Measurements from ENCODE around the gene CCDC6. TPM values are rescaled to one million over a fixed set of nuclear protein-coding genes. Genes with fewer than 3 reads are reported as not detected.

The CCDC6 gene
- total RNA-seq, 1 donor from 2014 or later, result 41.5 TPM

DNA sequence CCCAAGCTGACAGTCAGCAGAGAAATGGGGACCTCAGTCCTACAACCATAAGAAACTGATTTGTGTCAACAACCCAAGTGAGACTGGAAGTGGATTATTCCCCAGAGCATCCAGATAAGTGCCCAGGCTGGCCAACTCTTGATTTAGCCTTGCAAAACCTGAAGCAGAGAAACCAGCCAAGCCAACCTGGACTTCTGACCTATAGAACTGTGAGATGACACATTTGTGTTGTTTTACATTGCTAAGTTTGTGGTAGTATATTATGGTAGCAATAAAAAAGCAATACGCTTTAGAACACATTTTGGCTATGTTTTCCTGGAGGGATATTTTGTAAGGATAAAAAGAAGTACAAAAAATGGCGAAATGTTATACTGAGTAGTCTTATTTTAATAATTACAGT is 19.7 kb upstream of the CCDC6 start:
- TF ChIP-seq, protein P1, sequence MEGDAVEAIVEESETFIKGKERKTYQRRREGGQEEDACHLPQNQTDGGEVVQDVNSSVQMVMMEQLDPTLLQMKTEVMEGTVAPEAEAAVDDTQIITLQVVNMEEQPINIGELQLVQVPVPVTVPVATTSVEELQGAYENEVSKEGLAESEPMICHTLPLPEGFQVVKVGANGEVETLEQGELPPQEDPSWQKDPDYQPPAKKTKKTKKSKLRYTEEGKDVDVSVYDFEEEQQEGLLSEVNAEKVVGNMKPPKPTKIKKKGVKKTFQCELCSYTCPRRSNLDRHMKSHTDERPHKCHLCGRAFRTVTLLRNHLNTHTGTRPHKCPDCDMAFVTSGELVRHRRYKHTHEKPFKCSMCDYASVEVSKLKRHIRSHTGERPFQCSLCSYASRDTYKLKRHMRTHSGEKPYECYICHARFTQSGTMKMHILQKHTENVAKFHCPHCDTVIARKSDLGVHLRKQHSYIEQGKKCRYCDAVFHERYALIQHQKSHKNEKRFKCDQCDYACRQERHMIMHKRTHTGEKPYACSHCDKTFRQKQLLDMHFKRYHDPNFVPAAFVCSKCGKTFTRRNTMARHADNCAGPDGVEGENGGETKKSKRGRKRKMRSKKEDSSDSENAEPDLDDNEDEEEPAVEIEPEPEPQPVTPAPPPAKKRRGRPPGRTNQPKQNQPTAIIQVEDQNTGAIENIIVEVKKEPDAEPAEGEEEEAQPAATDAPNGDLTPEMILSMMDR (conservative IDR thresholded peaks at IDR 0.05), result no peak
- DNase-seq (ENCODE audit: low read depth, low spot score), result no peak
- Mint-ChIP-seq H3K27me3 (ENCODE audit: low read depth) (no peaks in the 10 kb centered on the region), H3K36me3 (ENCODE audit: low read depth) (peaks cover 5% of the 10 kb centered on the region), H3K4me3 (no peak overlapping the region), H3K4me1 (no peaks in the 10 kb centered on the region), H3K27ac (ENCODE audit: unreplicated experiment) (no peak overlapping the region), H3K9me3 (peaks cover 21% of the 10 kb centered on the region)

DNA sequence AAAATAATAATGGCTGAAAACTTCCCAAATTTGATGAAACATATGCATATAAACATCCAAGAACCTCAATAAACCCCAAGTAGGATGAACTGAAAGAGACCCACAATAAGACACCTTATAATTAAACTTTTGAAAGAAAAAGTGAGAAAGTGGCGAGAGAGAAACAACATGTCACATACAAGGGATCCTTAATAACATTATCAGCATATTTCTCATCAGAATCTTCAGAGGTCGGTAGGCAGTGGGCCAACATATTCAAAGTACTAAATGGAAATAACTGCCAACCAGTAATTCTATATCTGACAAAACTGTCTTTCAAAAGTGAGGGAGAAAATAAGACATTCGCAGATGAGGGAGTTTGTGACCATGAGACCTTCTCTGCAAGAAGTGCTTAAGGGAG is 16.6 kb upstream of the CCDC6 start:
- Mint-ChIP-seq H3K27me3 (ENCODE audit: low read depth) (no peaks in the 10 kb centered on the region), H3K27ac (ENCODE audit: unreplicated experiment) (no peak overlapping the region), H3K4me3 (no peak overlapping the region), H3K36me3 (ENCODE audit: low read depth) (peaks cover 7% of the 10 kb centered on the region), H3K4me1 (no peaks in the 10 kb centered on the region), H3K9me3 (peaks cover 24% of the 10 kb centered on the region)
- TF ChIP-seq, protein P1 (conservative IDR thresholded peaks at IDR 0.05), result no peak
- no peak for DNase-seq (ENCODE audit: low read depth, low spot score)

DNA sequence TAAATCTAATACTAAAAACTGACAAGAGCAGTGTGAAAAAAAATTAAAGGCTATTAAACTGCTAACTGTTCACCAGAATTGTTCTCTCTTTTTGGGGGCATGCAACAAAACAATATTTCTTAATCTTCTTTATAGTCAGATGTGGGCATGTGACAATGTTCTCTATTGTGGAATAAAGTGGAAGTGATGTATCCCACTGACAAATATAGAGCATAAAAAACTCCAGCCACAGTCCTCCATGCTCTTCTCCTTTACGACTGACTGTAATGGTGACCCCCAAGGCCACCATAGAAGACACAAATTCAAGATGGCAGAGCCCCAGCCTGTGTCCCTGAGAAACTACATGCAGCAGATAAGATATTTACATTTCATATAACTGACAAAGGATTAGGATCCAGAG is 11.6 kb upstream of the CCDC6 start:
- H3K4me1 Mint-ChIP-seq, result no peaks in the 10 kb centered on the region
- H3K27me3 Mint-ChIP-seq (ENCODE audit: low read depth), result no peaks in the 10 kb centered on the region
- no peak overlapping the region for H3K27ac Mint-ChIP-seq (ENCODE audit: unreplicated experiment)
- no peak for DNase-seq (ENCODE audit: low read depth, low spot score)
- TF ChIP-seq, protein P1 (conservative IDR thresholded peaks at IDR 0.05), result no peak
- H3K4me3 Mint-ChIP-seq, result no peak overlapping the region
- H3K36me3 Mint-ChIP-seq (ENCODE audit: low read depth), result peaks cover 8% of the 10 kb centered on the region
- peaks cover 23% of the 10 kb centered on the region for H3K9me3 Mint-ChIP-seq

DNA sequence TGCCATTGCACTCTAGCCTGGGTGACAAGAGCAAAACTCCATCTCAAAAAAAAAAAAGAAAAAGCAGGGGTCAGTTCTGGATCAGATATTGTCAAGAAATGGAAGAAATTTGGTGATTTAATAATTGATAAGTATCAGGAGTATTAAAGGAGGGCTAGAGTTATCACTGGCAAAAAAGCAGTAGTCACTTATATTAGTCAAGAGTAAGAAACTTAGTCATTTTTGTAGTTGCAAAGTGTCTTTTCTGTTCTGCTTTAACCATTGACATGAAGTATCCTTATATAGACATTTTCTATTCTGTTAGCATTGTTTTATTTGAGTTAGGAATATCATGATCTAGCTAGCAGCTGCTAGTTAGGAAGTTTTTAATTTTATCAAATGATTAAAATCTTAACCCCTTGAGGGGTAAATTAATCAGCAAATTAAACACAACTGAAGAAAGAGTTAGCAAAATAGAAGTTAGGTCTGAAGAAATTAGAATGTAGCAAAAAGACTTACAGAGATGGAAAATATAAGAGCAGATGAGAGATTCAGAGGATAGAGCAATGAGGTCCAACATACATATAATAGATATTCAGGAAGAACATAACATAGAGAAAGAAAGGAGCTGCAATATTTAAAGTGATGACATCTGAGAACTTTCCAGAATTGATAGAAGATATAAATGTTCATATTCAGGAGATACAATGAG is 7.3 kb upstream of the CCDC6 start:
- Mint-ChIP-seq H3K27ac (ENCODE audit: unreplicated experiment) (no peak overlapping the region), H3K27me3 (ENCODE audit: low read depth) (no peaks in the 10 kb centered on the region), H3K9me3 (peaks cover 4% of the 10 kb centered on the region), H3K4me1 (peaks cover 4% of the 10 kb centered on the region), H3K4me3 (no peak overlapping the region), H3K36me3 (ENCODE audit: low read depth) (peaks cover 5% of the 10 kb centered on the region)
- TF ChIP-seq, protein P1 (conservative IDR thresholded peaks at IDR 0.05), result no peak
- DNase-seq (ENCODE audit: low read depth, low spot score), result no peak

DNA sequence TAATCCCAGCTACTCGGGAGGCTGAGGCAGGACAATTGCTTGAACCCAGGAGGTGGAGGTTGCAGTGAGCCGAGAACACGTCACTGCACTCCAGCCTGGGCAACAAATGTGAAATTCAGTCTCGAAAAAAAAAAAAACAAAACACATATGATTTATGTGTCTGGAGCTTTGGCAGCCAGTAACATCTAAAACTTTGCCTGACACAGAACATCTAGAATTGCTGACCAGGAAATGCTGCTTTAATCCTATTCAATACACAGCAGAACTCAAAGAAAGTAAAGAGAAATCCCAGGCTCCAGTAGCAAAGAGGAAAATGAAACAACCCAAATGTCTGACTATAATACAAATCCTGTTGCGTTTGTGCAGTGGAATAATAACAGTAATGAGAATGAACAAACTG is 4.5 kb upstream of the CCDC6 start:
- H3K36me3 Mint-ChIP-seq (ENCODE audit: low read depth), result peaks cover 5% of the 10 kb centered on the region
- H3K4me1 Mint-ChIP-seq, result peaks cover 24% of the 10 kb centered on the region
- H3K27me3 Mint-ChIP-seq (ENCODE audit: low read depth), result no peaks in the 10 kb centered on the region
- no peak overlapping the region for H3K4me3 Mint-ChIP-seq
- no peak overlapping the region for H3K27ac Mint-ChIP-seq (ENCODE audit: unreplicated experiment)
- peaks cover 4% of the 10 kb centered on the region for H3K9me3 Mint-ChIP-seq
- DNase-seq (ENCODE audit: low read depth, low spot score), result no peak
- TF ChIP-seq, protein P1 (conservative IDR thresholded peaks at IDR 0.05), result no peak
